Psoas muscle (tissue), 8 donors: ENCODE measurements around the gene THAP7. TPM values are rescaled to one million over a fixed set of nuclear protein-coding genes. Genes with fewer than 3 reads are reported as not detected.

ENCODE experiments used
- ATAC-seq, 4 donors: fragments of 200-7000 bp; cut with Tn5 transposase; one replicate each; pipeline ENCODE4 v1.9.1; 2020; ENCODE audit warnings: moderate library complexity in 3 of 4, mild to moderate bottlenecking in 2 of 4
- DNase-seq, 2 donors: peaks; one replicate each; pipeline ENCODE4 v3.0.0-alpha.2; 2020
- H3K27ac ChIP-seq: fragments of 200-600 bp; one replicate; pipeline ENCODE4 v1.8.0; 2022
- H3K27me3 ChIP-seq, 3 donors: fragments of 200-600 bp in 1 of 3; one replicate each; pipeline versions ENCODE4 v1.6.1 to v1.8.0; 2013 to 2022; ENCODE audit warnings: low read length in 2 of 3, mild to moderate bottlenecking in 2 of 3, moderate library complexity in 1 of 3; ENCODE audit not compliant: insufficient read depth in 3 of 3
- H3K36me3 ChIP-seq, 2 donors: fragments of 200-600 bp in 1 of 2; one replicate each; pipeline versions ENCODE4 v1.6.1 to v1.8.0; 2013 to 2022; ENCODE audit warnings: low read depth in 1 of 2, mild to moderate bottlenecking in 1 of 2, moderate library complexity in 1 of 2; ENCODE audit not compliant: insufficient read depth in 1 of 2
- H3K4me1 ChIP-seq: fragments of 200-600 bp; one replicate; pipeline ENCODE4 v1.8.0; 2022
- H3K4me3 ChIP-seq: fragments of 200-600 bp; one replicate; pipeline ENCODE4 v1.8.0; 2022; ENCODE audit warnings: mild to moderate bottlenecking
- H3K9me3 ChIP-seq: fragments of 200-600 bp; one replicate; pipeline ENCODE4 v1.8.0; 2022
- WGBS, 3 donors: extraction: QIAGEN DNeasy Blood & Tissue Kit; methylation state at CpG; one replicate each; pipeline versions ENCODE4 v1.1.6 to v1.1.7; 2013; 5-methylcytosine and 5-hydroxymethylcytosine counted together
- intact Hi-C, 2 donors: fragments of 100-400 bp; cut with DNase I; formaldehyde crosslinking; loops; one replicate each; pipeline versions ENCODE4 v1.11.0 to v1.14.2; 2022
- polyA plus RNA-seq, 3 donors: library from polyadenylated mRNA; stranded (reverse); fragments of 200-250 nt; gene quantifications; one replicate each; pipeline ENCODE4 v1.2.3, GENCODE V29; 2013
- total RNA-seq, 4 donors: library from RNA; stranded (reverse); fragmentation: NEBNext Ultra II Directional in 2 of 4; extraction: Animal tissue kit (Norgen Biotek cat#: 25700) in 2 of 4; gene quantifications; one replicate each; pipeline versions ENCODE4 v1.2.1 to v1.2.4, GENCODE V29; 2021 to 2023
- TF ChIP-seq, protein P1 (sequence below): fragments of 200-600 bp; IDR thresholded peaks from one replicate; pipeline ENCODE4 v1.8.0; 2022; ENCODE audit warnings: antibody characterized with exemption
- donor health status: healthy with polysubstance abuse.
- donor health status: DM: no; HTN: no; CAD: no; lungs with moderate emphysema.
- donor health status: Bipolar disorder and iron deficiency.
- donor health status: healthy.
- donor health status: DM: yes; HTN: yes; CAD: no.
- donor health status: DM: no; HTN: no; CAD: no.
- donor health status: DM: no; HTN: no; CAD: no.
- donor health status: DM: yes; HTN: yes; CAD: no.

THAP7 gene
- total and polyA plus RNA-seq, 7 donors: 25.2 to 67.5 (median 39.2) TPM

DNA sequence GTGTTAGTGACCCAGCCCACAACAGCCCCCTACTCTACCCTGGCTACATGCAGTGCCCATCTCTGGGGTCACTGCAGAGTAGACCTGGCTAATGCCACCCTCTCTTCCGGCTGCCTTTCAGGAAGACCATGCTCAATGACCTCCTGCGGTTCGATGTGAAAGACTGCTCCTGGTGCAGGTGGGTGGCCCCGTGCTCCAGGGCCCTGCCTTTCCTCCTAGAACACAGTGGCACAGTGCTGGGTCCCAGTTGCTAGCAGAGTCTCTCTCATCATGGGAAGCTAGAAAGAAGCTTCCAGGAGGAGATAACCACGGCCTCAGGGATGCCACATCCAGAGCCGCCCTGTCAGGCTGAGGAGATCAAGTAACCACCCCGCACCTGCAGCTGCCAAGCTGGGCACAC, 16.2 kb downstream of the THAP7 start:
- DNase-seq: no peak
- intact Hi-C loops: loop anchor here (5.0 to 10.0 kb wide), 3 partner anchors 48 to 101 kb away; no protein-coding TSS in a partner anchor
- peaks cover 0 to 65% of the 10 kb centered on the region in 2 donors for H3K36me3 ChIP-seq

DNA sequence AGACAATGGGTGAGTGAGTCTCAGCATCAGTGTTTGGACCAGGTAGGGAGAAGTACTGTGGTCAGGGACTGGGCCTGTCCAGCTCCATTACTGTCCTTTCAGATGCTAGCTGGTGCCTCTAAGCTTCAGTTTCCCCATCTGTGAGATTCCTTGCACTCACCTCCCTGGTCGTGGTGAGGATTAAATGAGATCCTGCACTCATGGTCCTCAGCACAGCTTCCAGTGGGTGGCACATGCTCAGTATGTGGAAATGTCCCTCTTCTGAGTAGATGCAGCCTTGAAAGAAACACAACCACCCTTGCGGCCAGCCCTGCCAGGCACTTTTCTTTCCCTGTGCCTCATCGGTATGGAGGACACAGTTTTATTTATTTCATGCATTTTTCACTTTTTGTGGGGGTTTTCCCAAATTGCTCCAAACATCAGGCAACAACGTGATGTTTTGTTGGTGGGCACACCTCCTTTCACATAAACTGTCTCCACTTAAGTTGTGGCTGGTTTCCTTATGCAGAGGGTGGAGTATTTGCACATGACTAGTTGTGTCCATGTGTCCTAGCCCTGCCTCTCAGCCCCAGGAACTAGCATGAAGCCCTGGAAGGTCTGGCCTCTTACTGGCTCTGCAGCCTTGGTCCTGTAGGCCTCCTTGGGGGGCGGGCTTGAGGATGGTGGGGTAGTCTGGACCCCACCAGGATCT, 18.7 kb downstream of the THAP7 start:
- TF ChIP-seq, protein P1, sequence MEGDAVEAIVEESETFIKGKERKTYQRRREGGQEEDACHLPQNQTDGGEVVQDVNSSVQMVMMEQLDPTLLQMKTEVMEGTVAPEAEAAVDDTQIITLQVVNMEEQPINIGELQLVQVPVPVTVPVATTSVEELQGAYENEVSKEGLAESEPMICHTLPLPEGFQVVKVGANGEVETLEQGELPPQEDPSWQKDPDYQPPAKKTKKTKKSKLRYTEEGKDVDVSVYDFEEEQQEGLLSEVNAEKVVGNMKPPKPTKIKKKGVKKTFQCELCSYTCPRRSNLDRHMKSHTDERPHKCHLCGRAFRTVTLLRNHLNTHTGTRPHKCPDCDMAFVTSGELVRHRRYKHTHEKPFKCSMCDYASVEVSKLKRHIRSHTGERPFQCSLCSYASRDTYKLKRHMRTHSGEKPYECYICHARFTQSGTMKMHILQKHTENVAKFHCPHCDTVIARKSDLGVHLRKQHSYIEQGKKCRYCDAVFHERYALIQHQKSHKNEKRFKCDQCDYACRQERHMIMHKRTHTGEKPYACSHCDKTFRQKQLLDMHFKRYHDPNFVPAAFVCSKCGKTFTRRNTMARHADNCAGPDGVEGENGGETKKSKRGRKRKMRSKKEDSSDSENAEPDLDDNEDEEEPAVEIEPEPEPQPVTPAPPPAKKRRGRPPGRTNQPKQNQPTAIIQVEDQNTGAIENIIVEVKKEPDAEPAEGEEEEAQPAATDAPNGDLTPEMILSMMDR: no peak
- intact Hi-C loops: loop anchor here (10.0 kb wide), 2 partner anchors 58 to 98 kb away; no protein-coding TSS in a partner anchor
- peak overlapping the region; percentile 85 for H3K4me3 ChIP-seq
- no peaks in the 10 kb centered on the region for H3K9me3 ChIP-seq
- no peak overlapping the region for H3K27ac ChIP-seq
- no peak for DNase-seq
- WGBS, 3 donors: 63 to 74% (median 66%) methylated on average over 5 of the region's 5 CpGs
- H3K36me3 ChIP-seq: peaks cover 0 to 48% of the 10 kb centered on the region in 2 donors
- no peaks in the 10 kb centered on the region for H3K27me3 ChIP-seq
- H3K4me1 ChIP-seq: peaks cover 27% of the 10 kb centered on the region
- ATAC-seq: no peak

More for the DNA sequence above, 16.2 kb downstream of the THAP7 start:
- WGBS, 3 donors: 82 to 90% (median 84%) methylated on average over 7 of the region's 7 CpGs
- Histone ChIP-seq H3K27me3 (no peaks in the 10 kb centered on the region), H3K4me1 (peaks cover 14% of the 10 kb centered on the region), H3K27ac (no peak overlapping the region), H3K4me3 (no peak overlapping the region), H3K9me3 (no peaks in the 10 kb centered on the region)
- ATAC-seq: no peak
- TF ChIP-seq, protein P1: no peak

DNA sequence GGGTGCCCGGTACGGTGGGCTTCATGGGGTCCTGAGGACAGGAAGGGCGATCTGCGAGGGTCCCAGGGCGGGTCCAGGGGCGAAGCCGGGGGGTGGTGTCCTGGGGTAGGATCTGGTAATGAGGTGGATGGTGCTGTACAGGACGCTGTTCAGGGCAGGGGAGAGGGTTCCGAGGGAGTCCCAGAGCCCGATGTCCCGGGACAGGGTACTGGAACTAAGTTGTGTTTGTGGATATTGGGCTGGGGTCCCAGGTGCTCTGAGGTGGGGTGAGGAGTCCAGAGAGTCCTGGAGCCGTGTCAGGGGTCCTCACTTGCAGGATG, 19.4 kb downstream of the THAP7 start:
- Histone ChIP-seq H3K27me3 (no peaks in the 10 kb centered on the region), H3K9me3 (no peaks in the 10 kb centered on the region), H3K4me3 (peak overlapping the region; percentile 85), H3K4me1 (peaks cover 27% of the 10 kb centered on the region), H3K27ac (peak overlapping the region; percentile 95), H3K36me3 (peaks cover 0 to 41% of the 10 kb centered on the region in 2 donors)
- TF ChIP-seq, protein P1: no peak
- DNase-seq (no peak), ATAC-seq (peak; percentile 1 to 15 (median 6))
- WGBS, 3 donors: 0 to 1% (median 0%) methylated on average over 12 of the region's 12 CpGs
- intact Hi-C loops: loop anchor here (10.0 kb wide), 2 partner anchors 58 to 98 kb away; no protein-coding TSS in a partner anchor

DNA sequence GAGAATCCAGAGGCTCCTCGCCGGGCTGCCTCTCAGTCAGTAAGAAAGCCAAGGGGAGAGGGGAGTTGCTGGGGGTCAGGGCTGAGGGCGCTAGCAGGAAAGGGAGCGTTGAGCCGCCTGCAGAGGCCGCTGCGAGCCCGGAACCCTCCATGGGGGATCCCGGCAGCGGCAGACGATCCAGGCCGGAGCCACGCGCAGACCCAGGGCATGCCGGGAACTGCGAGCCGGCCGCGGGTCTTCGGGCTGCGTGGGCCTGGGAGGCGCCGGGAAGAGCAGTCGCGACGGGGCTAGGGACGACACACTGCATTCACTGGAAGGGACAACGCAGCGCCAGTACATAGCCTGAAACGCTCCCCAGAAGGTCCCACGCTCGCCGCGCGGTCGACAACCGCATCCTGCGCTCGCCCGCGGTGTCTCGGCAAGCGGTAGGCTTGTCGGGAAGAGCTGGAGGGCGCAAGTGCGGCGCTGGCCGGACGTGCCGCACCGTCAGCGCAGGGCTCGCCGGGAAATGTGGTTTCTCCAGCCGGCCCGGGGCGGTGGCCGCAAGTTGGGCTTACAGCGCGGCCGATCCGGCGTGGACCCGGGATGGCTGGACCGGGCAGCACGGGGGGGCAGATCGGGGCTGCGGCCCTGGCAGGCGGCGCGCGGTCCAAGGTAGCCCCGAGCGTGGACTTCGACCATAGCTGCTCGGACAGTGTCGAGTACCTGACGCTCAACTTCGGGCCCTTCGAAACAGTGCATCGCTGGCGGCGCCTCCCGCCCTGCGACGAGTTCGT, 19.9 kb downstream of the THAP7 start, which contains the start of gene LZTR1:
TSS of gene LZTR1 (plus strand) at position 511 of the 776 bp plus-strand sequence. CDS start at position 586, 75 bp downstream.
- ATAC-seq: peak; percentile 88 to 95 (median 92)
- 0 to 1% (median 0%) methylated on average over 63 to 87 of the region's 87 CpGs for WGBS, 3 donors
- DNase-seq: peak; percentile 86 to 91
- Histone ChIP-seq H3K4me3 (peak within 1 kb of the TSS; percentile 85), H3K4me1 (peaks cover 27% of the 10 kb centered on the region), H3K27me3 (no peaks in the 10 kb centered on the region), H3K27ac (peak within 1 kb of the TSS; percentile 95), H3K9me3 (no peaks in the 10 kb centered on the region), H3K36me3 (peaks cover 0 to 35% of the 10 kb centered on the region in 2 donors)
- TF ChIP-seq, protein P1: peak; percentile 57
- intact Hi-C loops: loop anchor here (2.0 to 10.0 kb wide), 3 partner anchors 57 to 97 kb away; partner anchors contain the start of gene LRRC74B (in 1 of the 2)
